ENCODE measurements around the gene HMMR.
A peak's percentile ranks its signal among the peaks of the same experiment; 100 is the strongest.

The HMMR gene

GRCh38 chr5:163459819-163460561, 442 bp upstream of the HMMR start, which contains the start of gene NUDCD2:
NUDCD2 (minus strand) TSS chr5:163460102; CDS start chr5:163460050, 52 bp downstream.
- peak; percentile 99 for DNase-seq

- peak; percentile 1 for DNase-seq
These were observed 2.6 kb downstream of the HMMR start for GRCh38 chr5:163463063-163463435.

GRCh38 chr5:163467682-163468081, 7.2 kb downstream of the HMMR start:
- DNase-seq = no peak

GRCh38 chr5:163473635-163474243, 13.3 kb downstream of the HMMR start:
- DNase-seq = peak; percentile 9

GRCh38 chr5:163475411-163475810, 15.0 kb downstream of the HMMR start:
- DNase-seq = no peak

- DNase-seq = peak; percentile 58
These were observed 17.9 kb downstream of the HMMR start for GRCh38 chr5:163478126-163478981.

- no peak for DNase-seq
These were observed 18.5 kb downstream of the HMMR start for GRCh38 chr5:163478982-163479271.

GRCh38 chr5:163489055-163489744, 28.8 kb downstream of the HMMR start:
- DNase-seq = peak; percentile 59

GRCh38 chr5:163489745-163490075, 29.3 kb downstream of the HMMR start:
- DNase-seq = no peak

GRCh38 chr5:163496286-163496685, 35.9 kb downstream of the HMMR start:
- peak; percentile 71 for DNase-seq

- DNase-seq = no peak
These were observed 36.9 kb downstream of the HMMR start for GRCh38 chr5:163497315-163497714.

- peak; percentile 78 for DNase-seq
These were observed 38.5 kb downstream of the HMMR start for GRCh38 chr5:163498886-163499285.

- no peak for DNase-seq
These were observed 42.1 kb downstream of the HMMR start for GRCh38 chr5:163502521-163502920.

GRCh38 chr5:163503106-163504078, 43.0 kb downstream of the HMMR start:
- DNase-seq = peak; percentile 82

GRCh38 chr5:163504079-163504931, 43.9 kb downstream of the HMMR start:
- DNase-seq = peak; percentile 58

GRCh38 chr5:163505049-163505367, 44.6 kb downstream of the HMMR start:
- DNase-seq = no peak

- DNase-seq = peak; percentile 95
These were observed 45.1 kb downstream of the HMMR start, which contains the start of gene MAT2B for GRCh38 chr5:163505368-163506094. MAT2B (plus strand) TSS chr5:163505619; CDS start chr5:163505687, 68 bp downstream.

- DNase-seq = no peak
These were observed 45.6 kb downstream of the HMMR start for GRCh38 chr5:163506095-163506457.

GRCh38 chr5:163506726-163507125, 46.3 kb downstream of the HMMR start:
- peak; percentile 42 for DNase-seq

GRCh38 chr5:163508753-163509152, 48.3 kb downstream of the HMMR start:
- DNase-seq = no peak
